HL-60 (cell line): Measurements from ENCODE around the gene IGFBP6.

Experiments
- SPI1 ChIP-seq: IDR thresholded peaks from 2 replicates; pipeline ENCODE4 v1.6.1; 2012; ENCODE audit warnings: low read depth, mild to moderate bottlenecking, borderline replicate concordance
- TF ChIP-seq, protein P1 (sequence below): IDR thresholded peaks from one replicate; pipeline ENCODE4 v1.5.1; 2011; ENCODE audit warnings: low read length, control low read depth, inconsistent platforms; ENCODE audit not compliant: insufficient read depth

DNA sequence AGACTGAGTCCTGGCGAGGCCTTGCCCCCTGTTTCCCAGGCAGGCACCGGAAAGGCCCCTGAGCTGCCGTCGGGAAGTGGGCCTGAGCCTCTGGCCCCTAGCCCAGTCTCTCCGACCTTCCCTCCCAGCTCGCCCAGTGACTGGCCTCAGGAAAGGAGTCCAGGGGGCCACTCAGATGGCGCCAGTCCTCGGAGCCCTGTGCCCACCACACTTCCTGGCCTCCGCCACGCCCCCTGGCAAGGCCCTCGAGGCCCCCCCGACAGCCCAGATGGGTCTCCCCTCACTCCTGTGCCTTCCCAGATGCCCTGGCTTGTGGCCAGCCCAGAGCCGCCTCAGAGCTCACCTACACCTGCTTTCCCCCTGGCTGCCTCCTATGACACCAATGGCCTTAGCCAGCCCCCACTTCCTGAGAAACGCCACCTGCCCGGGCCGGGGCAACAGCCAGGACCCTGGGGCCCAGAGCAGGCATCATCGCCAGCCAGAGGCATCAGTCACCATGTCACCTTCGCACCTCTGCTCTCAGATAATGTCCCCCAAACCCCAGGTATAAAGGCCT lies 36.7 kb upstream of the IGFBP6 start:
- no peak for TF ChIP-seq SPI1
- TF ChIP-seq, protein P1, sequence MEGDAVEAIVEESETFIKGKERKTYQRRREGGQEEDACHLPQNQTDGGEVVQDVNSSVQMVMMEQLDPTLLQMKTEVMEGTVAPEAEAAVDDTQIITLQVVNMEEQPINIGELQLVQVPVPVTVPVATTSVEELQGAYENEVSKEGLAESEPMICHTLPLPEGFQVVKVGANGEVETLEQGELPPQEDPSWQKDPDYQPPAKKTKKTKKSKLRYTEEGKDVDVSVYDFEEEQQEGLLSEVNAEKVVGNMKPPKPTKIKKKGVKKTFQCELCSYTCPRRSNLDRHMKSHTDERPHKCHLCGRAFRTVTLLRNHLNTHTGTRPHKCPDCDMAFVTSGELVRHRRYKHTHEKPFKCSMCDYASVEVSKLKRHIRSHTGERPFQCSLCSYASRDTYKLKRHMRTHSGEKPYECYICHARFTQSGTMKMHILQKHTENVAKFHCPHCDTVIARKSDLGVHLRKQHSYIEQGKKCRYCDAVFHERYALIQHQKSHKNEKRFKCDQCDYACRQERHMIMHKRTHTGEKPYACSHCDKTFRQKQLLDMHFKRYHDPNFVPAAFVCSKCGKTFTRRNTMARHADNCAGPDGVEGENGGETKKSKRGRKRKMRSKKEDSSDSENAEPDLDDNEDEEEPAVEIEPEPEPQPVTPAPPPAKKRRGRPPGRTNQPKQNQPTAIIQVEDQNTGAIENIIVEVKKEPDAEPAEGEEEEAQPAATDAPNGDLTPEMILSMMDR, result no peak
